A673 (cell line): ENCODE measurements around the gene CHCHD6. TPM values are rescaled to one million over a fixed set of nuclear protein-coding genes. Genes with fewer than 3 reads are reported as not detected.
A peak's percentile ranks its signal among the peaks of the same experiment; 100 is the strongest.

Experiments
- BruUV-seq: library from RNA; stranded (reverse); fragments of 400-500 nt; replicated peaks from 2 replicates; lab custom pipeline; 2021; lab: Mats Ljungman, UMichigan
- CTCF ChIA-PET: fragments of 300-600 bp; sonication (Branson Sonifier 250); formaldehyde crosslinking; loops from one replicate; lab custom pipeline; 2022; ENCODE audit warnings: antibody characterized with exemption; lab: Charles Lee
- POLR2A ChIA-PET: fragments of 300-600 bp; sonication (Branson Sonifier 250); formaldehyde crosslinking; loops from one replicate; lab custom pipeline; 2022; ENCODE audit warnings: antibody characterized with exemption; ENCODE audit not compliant: low non-redundant PET; lab: Charles Lee
- DNase-seq: peaks from one replicate; pipeline ENCODE4 v3.0.0-alpha.2; 2015; ENCODE audit warnings: low spot score
- H3K27ac ChIP-seq: fragments of 200-600 bp; sonication (generic); 2 replicates; pipeline ENCODE4 v1.5.1; 2016; ENCODE audit warnings: mixed run types, low read depth, mild to moderate bottlenecking, mixed read lengths, antibody characterized with exemption, low read length; ENCODE audit not compliant: poor library complexity, severe bottlenecking
- H3K27me3 ChIP-seq: fragments of 200-600 bp; sonication (generic); replicated peaks from 2 replicates; pipeline ENCODE4 v1.6.1; 2017; ENCODE audit warnings: mixed run types, low read depth, mild to moderate bottlenecking, mixed read lengths, antibody characterized with exemption, low read length; ENCODE audit not compliant: insufficient read depth, poor library complexity
- H3K36me3 ChIP-seq: fragments of 200-600 bp; sonication (generic); 2 replicates; pipeline ENCODE4 v1.6.1; 2016; ENCODE audit warnings: mixed run types, mild to moderate bottlenecking, mixed read lengths, antibody characterized with exemption, low read length; ENCODE audit not compliant: insufficient read depth, poor library complexity, severe bottlenecking
- H3K4me1 ChIP-seq: fragments of 200-600 bp; sonication (generic); 2 replicates; pipeline ENCODE4 v1.6.1; 2017; ENCODE audit warnings: mixed run types, mild to moderate bottlenecking, mixed read lengths, antibody characterized with exemption, low read length; ENCODE audit not compliant: insufficient read depth, poor library complexity, severe bottlenecking
- H3K4me3 ChIP-seq: fragments of 200-600 bp; sonication (generic); 2 replicates; pipeline ENCODE4 v1.5.1; 2016; ENCODE audit warnings: low read depth, mixed run types, mild to moderate bottlenecking, mixed read lengths, low read length; ENCODE audit not compliant: poor library complexity, severe bottlenecking
- H3K9me3 ChIP-seq: fragments of 200-600 bp; sonication (generic); 2 replicates; pipeline ENCODE4 v1.6.1; 2016; ENCODE audit warnings: mixed run types, low read depth, mild to moderate bottlenecking, mixed read lengths, antibody characterized with exemption, low read length; ENCODE audit not compliant: poor library complexity, severe bottlenecking
- EZH2 ChIP-seq: fragments of 200-600 bp; sonication (generic); IDR thresholded peaks from 2 replicates; pipeline ENCODE4 v1.6.1; 2017; ENCODE audit warnings: borderline replicate concordance, low read depth, mild to moderate bottlenecking, mixed read lengths, antibody characterized with exemption, low read length; ENCODE audit not compliant: poor library complexity, severe bottlenecking
- intact Hi-C: fragments of 100-400 bp; cut with micrococcal nuclease; formaldehyde crosslinking; loops from one replicate; pipeline ENCODE4 v1.10.0; 2022; ENCODE audit not compliant: unreplicated experiment
- total RNA-seq: library from RNA; stranded (reverse); gene quantifications from 2 replicates; pipeline ENCODE4 v1.2.3, GENCODE V29; 2021
- TF ChIP-seq, protein P1 (sequence below): fragments of 300-800, 200-600 bp; sonication (generic); conservative IDR thresholded peaks from 2 replicates; pipeline ENCODE4 v1.5.1; 2017; ENCODE audit warnings: low read depth, mild to moderate bottlenecking, antibody characterized with exemption, low read length, moderate library complexity, mixed read lengths

CHCHD6 gene
- total RNA-seq, 1 experiment from 2014 or later, result 23.3 TPM

DNA sequence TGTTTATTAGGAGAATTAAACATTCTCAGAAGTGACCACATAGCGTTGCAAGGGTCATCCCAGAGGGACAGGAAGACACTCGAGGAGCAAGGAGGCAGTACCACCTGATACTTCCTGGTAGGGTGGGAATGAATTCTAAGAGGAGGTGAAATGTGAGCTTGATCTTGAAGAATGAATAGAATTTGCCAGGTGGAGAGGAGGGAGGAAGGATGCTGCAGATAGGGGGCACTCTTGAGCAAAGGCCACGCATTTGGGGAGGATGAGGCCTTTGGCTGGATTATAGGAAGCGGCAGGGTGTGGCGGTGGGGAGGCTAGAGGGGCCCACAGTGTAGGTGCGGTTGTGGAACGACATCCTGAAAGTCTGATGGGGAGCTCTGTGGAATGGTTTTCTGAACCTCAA is 33.5 kb downstream of the CHCHD6 start:
- Histone ChIP-seq H3K4me3 (no peak overlapping the region), H3K4me1 (no peaks in the 10 kb centered on the region), H3K9me3 (no peaks in the 10 kb centered on the region), H3K27ac (no peak overlapping the region), H3K27me3 (no peaks in the 10 kb centered on the region), H3K36me3 (no peaks in the 10 kb centered on the region)
- ChIA-PET POLR2A (no interaction called here), CTCF (no interaction called here)
- intact Hi-C loops, result no loop called here
- no TSS peak for BruUV-seq
- no peak for TF ChIP-seq EZH2
- TF ChIP-seq, protein P1, sequence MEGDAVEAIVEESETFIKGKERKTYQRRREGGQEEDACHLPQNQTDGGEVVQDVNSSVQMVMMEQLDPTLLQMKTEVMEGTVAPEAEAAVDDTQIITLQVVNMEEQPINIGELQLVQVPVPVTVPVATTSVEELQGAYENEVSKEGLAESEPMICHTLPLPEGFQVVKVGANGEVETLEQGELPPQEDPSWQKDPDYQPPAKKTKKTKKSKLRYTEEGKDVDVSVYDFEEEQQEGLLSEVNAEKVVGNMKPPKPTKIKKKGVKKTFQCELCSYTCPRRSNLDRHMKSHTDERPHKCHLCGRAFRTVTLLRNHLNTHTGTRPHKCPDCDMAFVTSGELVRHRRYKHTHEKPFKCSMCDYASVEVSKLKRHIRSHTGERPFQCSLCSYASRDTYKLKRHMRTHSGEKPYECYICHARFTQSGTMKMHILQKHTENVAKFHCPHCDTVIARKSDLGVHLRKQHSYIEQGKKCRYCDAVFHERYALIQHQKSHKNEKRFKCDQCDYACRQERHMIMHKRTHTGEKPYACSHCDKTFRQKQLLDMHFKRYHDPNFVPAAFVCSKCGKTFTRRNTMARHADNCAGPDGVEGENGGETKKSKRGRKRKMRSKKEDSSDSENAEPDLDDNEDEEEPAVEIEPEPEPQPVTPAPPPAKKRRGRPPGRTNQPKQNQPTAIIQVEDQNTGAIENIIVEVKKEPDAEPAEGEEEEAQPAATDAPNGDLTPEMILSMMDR, result peak; percentile 27; the same call in 1 of the 2 replicates
- DNase-seq, result no peak

DNA sequence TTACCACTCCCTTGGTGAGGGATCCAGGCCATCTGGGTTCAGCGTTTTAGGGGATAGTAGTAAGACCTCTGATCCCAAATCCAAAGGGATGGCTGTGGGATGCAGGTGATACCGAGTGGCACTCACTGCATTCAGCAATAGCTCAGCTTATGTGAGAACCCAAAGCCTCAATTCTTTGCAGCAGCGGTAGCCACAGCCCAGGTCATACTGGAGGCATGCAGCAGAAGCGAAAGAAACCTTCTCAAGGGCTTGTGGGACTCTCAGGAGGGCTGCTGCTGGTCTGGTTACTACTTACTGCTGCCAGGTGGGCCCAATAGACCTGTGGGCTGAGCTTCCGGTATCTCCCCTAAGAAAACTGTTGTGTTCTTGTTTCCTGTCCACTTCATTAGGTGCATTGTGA is 38.0 kb downstream of the CHCHD6 start:
- CTCF ChIA-PET, result no interaction called here
- peaks cover 2% of the 10 kb centered on the region for H3K4me1 ChIP-seq
- BruUV-seq, result no TSS peak
- H3K36me3 ChIP-seq, result no peaks in the 10 kb centered on the region
- no peaks in the 10 kb centered on the region for H3K27me3 ChIP-seq
- H3K4me3 ChIP-seq, result no peak overlapping the region
- no peak for TF ChIP-seq EZH2
- DNase-seq, result no peak
- H3K27ac ChIP-seq, result no peak overlapping the region
- intact Hi-C loops, result no loop called here
- no peaks in the 10 kb centered on the region for H3K9me3 ChIP-seq
- POLR2A ChIA-PET, result no interaction called here

DNA sequence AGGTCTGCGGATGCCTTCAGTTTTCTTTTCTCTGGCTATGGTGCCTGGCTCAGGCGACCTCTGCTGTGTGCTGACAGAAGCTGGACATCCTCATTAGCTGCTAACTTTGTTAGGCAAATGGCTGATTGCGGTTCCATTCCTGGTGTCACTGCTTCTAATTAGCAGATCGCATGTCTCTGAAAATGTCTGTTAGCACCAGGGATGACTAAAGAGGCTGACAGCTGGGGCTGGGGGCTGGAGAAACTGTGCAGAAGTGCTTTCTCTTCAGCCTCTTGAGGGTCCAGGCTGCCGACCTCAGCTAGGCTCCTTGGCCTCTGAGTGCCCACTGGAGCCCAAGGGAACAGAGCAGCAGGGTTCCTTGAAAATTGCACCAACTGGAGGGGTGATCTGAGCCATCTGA is 39.3 kb downstream of the CHCHD6 start:
- Histone ChIP-seq H3K27me3 (no peaks in the 10 kb centered on the region), H3K27ac (no peak overlapping the region), H3K4me1 (peaks cover 2% of the 10 kb centered on the region), H3K4me3 (no peak overlapping the region), H3K36me3 (no peaks in the 10 kb centered on the region), H3K9me3 (no peaks in the 10 kb centered on the region)
- ChIA-PET CTCF (no interaction called here), POLR2A (no interaction called here)
- no peak for DNase-seq
- no peak for TF ChIP-seq EZH2
- TF ChIP-seq, protein P1, result no peak
- BruUV-seq, result no TSS peak
- intact Hi-C loops, result no loop called here

DNA sequence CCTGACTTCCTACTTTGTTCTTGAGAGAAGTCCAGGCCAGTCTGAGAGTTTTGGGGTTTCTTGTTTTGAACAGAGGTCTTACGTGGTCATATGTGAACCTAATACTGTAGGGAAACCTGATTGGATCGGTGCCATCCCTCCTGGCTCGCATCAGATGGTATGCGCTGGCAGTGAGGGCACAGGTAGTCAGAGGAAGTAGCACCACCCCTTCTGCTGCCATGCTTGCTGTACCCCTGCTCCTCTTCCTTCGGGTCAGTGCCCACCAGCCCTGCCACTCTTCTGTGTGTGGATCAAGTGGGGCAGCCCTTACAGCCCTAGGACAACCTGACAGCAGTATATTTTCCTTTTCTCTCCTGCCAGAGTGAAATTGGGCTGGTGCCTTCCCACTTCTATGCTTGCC is 39.7 kb downstream of the CHCHD6 start:
- peaks cover 2% of the 10 kb centered on the region for H3K4me1 ChIP-seq
- CTCF ChIA-PET, result no interaction called here
- H3K4me3 ChIP-seq, result no peak overlapping the region

More for the DNA sequence above, 39.7 kb downstream of the CHCHD6 start:
- no peak overlapping the region for H3K27ac ChIP-seq
- no peaks in the 10 kb centered on the region for H3K36me3 ChIP-seq
- POLR2A ChIA-PET, result no interaction called here
- DNase-seq, result no peak
- H3K9me3 ChIP-seq, result no peaks in the 10 kb centered on the region
- intact Hi-C loops, result no loop called here
- H3K27me3 ChIP-seq, result no peaks in the 10 kb centered on the region
- no peak for TF ChIP-seq EZH2
- TF ChIP-seq, protein P1, result no peak
- BruUV-seq, result no TSS peak
